ENCODE results near the gene HS2ST1.

- TF ChIP-seq CTCF (conservative IDR thresholded peaks at IDR 0.05; ENCODE audit: low read depth, low read length) (no peak), EZH2 (IDR thresholded peaks at IDR 0.05; ENCODE audit: borderline replicate concordance, low read depth, low read length, poor library complexity, severe bottlenecking) (no peak)
These were observed 227.1 kb downstream of the HS2ST1 start for GRCh38 chr1:87141556-87141955.

All from A673 (cell line).